HG03342 (cell line): ENCODE results near the gene PDZD2.
"Not testable (repeated sequence)": the region's sequence is repeated elsewhere in the genome, so short reads cannot be mapped to it uniquely, and the experiment has no call there.

Source experiments
- ATAC-seq: cut with Tn5 transposase; IDR thresholded peaks from one replicate; pipeline ENCODE4 v1.9.1; 2021; ENCODE audit warnings: mild to moderate bottlenecking, moderate library complexity; ENCODE audit not compliant: unreplicated experiment

The PDZD2 gene

GRCh38 chr5:32118922-32119321 lies 480.0 kb downstream of the PDZD2 start:
- not testable (repeated sequence) for ATAC-seq

GRCh38 chr5:32123058-32123805 lies 484.3 kb downstream of the PDZD2 start:
- no peak for ATAC-seq

GRCh38 chr5:32123889-32124676 lies 485.2 kb downstream of the PDZD2 start:
- no peak for ATAC-seq

GRCh38 chr5:32126691-32127090 lies 487.8 kb downstream of the PDZD2 start:
- no peak for ATAC-seq

GRCh38 chr5:32127711-32128110 lies 488.8 kb downstream of the PDZD2 start:
- no peak for ATAC-seq

- no peak for ATAC-seq
Observed at GRCh38 chr5:32129074-32129598, 490.2 kb downstream of the PDZD2 start.

GRCh38 chr5:32130865-32131264 lies 491.9 kb downstream of the PDZD2 start:
- ATAC-seq: no peak

- ATAC-seq: no peak
Observed at GRCh38 chr5:32131604-32132003, 492.7 kb downstream of the PDZD2 start.

GRCh38 chr5:32132757-32133156 lies 493.8 kb downstream of the PDZD2 start:
- ATAC-seq: no peak

- ATAC-seq: no peak
Observed at GRCh38 chr5:32135086-32135485, 496.2 kb downstream of the PDZD2 start.

GRCh38 chr5:32136342-32136741 lies 497.4 kb downstream of the PDZD2 start:
- no peak for ATAC-seq

GRCh38 chr5:32138839-32139493 lies 500.0 kb downstream of the PDZD2 start:
- ATAC-seq: no peak

- no peak for ATAC-seq
Observed at GRCh38 chr5:32143617-32144377, 504.9 kb downstream of the PDZD2 start.

GRCh38 chr5:32144378-32145207 lies 505.7 kb downstream of the PDZD2 start:
- no peak for ATAC-seq

GRCh38 chr5:32145378-32145777 lies 506.4 kb downstream of the PDZD2 start:
- no peak for ATAC-seq

- no peak for ATAC-seq
Observed at GRCh38 chr5:32147236-32147635, 508.3 kb downstream of the PDZD2 start.

- no peak for ATAC-seq
Observed at GRCh38 chr5:32147959-32148358, 509.0 kb downstream of the PDZD2 start.

GRCh38 chr5:32150366-32150765 lies 511.4 kb downstream of the PDZD2 start:
- no peak for ATAC-seq

- no peak for ATAC-seq
Observed at GRCh38 chr5:32151198-32151597, 512.3 kb downstream of the PDZD2 start.

GRCh38 chr5:32153723-32154122 lies 514.8 kb downstream of the PDZD2 start:
- ATAC-seq: no peak
